Esophagus muscularis mucosa (tissue), 4 donors: ENCODE results near the gene CYSRT1. TPM values are rescaled to one million over a fixed set of nuclear protein-coding genes. Genes with fewer than 3 reads are reported as not detected.

ENCODE experiments used
- DNase-seq: peaks from one replicate; pipeline ENCODE4 v3.0.0-alpha.2; 2017; ENCODE audit errors: extremely low spot score
- H3K27ac ChIP-seq, 4 donors: fragments of 200-600 bp; sonication (generic); replicated peaks in 1 of 4; 1 replicate in 3 of 4; 2 replicates in 1 of 4; pipeline ENCODE4 v1.5.1; 2016 to 2019; ENCODE audit warnings: mild to moderate bottlenecking in 1 of 4
- H3K27me3 ChIP-seq, 4 donors: fragments of 200-600 bp; sonication (generic); one replicate each; pipeline versions ENCODE4 v1.5.1 to v1.6.0; 2016 to 2019
- H3K36me3 ChIP-seq, 4 donors: fragments of 200-600 bp; sonication (generic); one replicate each; pipeline ENCODE4 v1.5.1; 2016 to 2019
- H3K4me1 ChIP-seq, 4 donors: fragments of 200-600 bp; sonication (generic); one replicate each; pipeline ENCODE4 v1.5.1; 2016 to 2019
- H3K4me3 ChIP-seq, 4 donors: fragments of 200-600 bp; sonication (generic); 1 replicate in 2 of 4; 2 replicates in 2 of 4; pipeline ENCODE4 v1.5.1; 2016 to 2019; ENCODE audit warnings: mild to moderate bottlenecking in 4 of 4, moderate library complexity in 1 of 4
- H3K9me3 ChIP-seq, 4 donors: fragments of 200-600 bp; sonication (generic); 1 replicate in 3 of 4; 2 replicates in 1 of 4; pipeline ENCODE4 v1.5.1; 2016 to 2019
- EP300 ChIP-seq: sonication (generic); formaldehyde crosslinking; IDR thresholded peaks from one replicate; pipeline ENCODE4 v1.6.1; 2017; ENCODE audit warnings: antibody characterized with exemption
- POLR2A ChIP-seq: fragments of 450-650 bp; IDR thresholded peaks from one replicate; pipeline ENCODE4 v1.6.1; 2017; ENCODE audit warnings: antibody characterized with exemption, moderate library complexity, mild to moderate bottlenecking, low read depth
- POLR2AphosphoS5 ChIP-seq, 2 donors: sonication (generic); formaldehyde crosslinking; IDR thresholded peaks; one replicate each; pipeline ENCODE4 v1.6.1; 2017; ENCODE audit warnings: antibody characterized with exemption in 2 of 2
- WGBS: methylation state at CpG from one replicate; pipeline ENCODE4 v1.1.5; 2018; 5-methylcytosine and 5-hydroxymethylcytosine counted together
- intact Hi-C: fragments of 100-400 bp; cut with DNase I; formaldehyde crosslinking; loops from one replicate; pipeline ENCODE4 v1.15.1; 2023
- total RNA-seq, 4 donors: library from RNA; depleted of rRNA; stranded (reverse); fragments of >200 nt; gene quantifications; one replicate each; pipeline versions ENCODE4 v1.1.0 to v1.2.1, GENCODE V29; 2016
- TF ChIP-seq, protein P1 (sequence below), 3 experiments: fragments of 200-600 bp in 2 of 3; fragments of 450-650 bp in 1 of 3; sonication (generic) in 2 of 3; IDR thresholded peaks; one replicate each; pipeline ENCODE4 v1.5.1; 2017 to 2019; ENCODE audit warnings: antibody characterized with exemption in 3 of 3, mild to moderate bottlenecking in 2 of 3, moderate library complexity in 1 of 3

Gene CYSRT1
- total RNA-seq, 4 donors from 2014 or later, result 0.33 to 0.45 (median 0.40) TPM; not detected in 1

DNA sequence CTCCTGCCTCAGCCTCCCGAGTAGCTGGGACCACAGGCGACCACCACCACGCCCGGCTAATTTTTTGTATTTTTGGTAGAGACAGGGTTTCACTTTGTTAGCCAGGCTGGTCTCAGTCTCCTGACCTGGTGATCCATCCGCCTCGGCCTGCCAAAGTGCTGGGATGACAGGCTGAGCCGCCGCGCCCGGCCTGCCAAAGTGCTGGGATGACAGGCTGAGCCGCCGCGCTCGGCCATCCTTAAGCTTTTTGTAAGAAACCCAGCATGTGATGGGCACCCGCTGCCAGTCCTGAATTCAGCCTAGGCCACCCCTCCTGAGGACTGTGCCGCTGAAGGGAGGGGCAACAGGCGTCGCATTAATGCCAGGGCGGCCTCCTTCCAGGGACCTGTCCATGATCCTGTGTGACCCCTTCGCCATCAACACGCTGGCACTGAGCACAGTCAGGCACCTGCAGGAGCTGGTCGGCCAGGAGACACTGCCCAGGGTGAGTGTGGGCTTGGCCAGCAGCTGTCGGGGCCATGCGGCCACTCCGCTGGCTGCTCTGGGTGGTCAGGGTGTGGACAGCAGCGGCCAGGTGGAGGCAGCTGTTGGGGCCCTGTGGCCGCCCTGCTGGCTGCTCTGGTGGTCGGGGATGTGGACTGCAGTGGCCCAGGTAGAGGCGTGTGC lies 40.7 kb downstream of the CYSRT1 start:
- H3K4me1 ChIP-seq, result peaks cover 27 to 32% (median 30%) of the 10 kb centered on the region in 4 donors
- peaks cover 29 to 80% (median 54%) of the 10 kb centered on the region in 4 donors for H3K36me3 ChIP-seq
- intact Hi-C loops, result no loop called here
- WGBS, result 100% methylated on average over 4 of the region's 29 CpGs
- H3K9me3 ChIP-seq, result no peaks in the 10 kb centered on the region
- H3K4me3 ChIP-seq, result no peak overlapping the region
- no peak overlapping the region for H3K27ac ChIP-seq
- DNase-seq, result no peak
- TF ChIP-seq EP300, result no peak
- H3K27me3 ChIP-seq, result no peaks in the 10 kb centered on the region

DNA sequence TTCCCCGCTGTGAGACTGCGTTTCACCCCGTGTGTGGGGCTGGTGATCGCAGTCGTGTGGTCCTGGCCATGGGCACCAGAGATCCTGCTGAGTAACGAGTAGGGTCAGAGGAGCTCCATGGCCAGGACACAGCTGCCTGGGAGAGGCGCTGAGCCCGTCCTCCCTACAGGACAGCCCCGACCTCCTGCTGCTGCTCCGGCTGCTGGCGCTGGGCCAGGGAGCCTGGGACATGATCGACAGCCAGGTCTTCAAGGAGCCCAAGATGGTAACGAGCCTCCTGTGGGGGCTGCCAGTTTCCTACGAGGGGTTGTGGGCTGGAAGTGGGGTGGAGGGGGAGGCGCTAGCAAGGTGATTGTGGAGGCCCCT lies 41.2 kb downstream of the CYSRT1 start:
- Histone ChIP-seq H3K36me3 (peaks cover 29 to 81% (median 57%) of the 10 kb centered on the region in 4 donors), H3K4me3 (no peak overlapping the region), H3K9me3 (no peaks in the 10 kb centered on the region), H3K27me3 (peaks cover 0 to 3% (median 0%) of the 10 kb centered on the region in 4 donors), H3K27ac (no peak overlapping the region), H3K4me1 (peaks cover 27 to 35% (median 30%) of the 10 kb centered on the region in 4 donors)
- TF ChIP-seq POLR2A, result no peak
- TF ChIP-seq POLR2AphosphoS5 (IDR thresholded peaks at IDR 0.05), result no peak
- TF ChIP-seq, protein P1, sequence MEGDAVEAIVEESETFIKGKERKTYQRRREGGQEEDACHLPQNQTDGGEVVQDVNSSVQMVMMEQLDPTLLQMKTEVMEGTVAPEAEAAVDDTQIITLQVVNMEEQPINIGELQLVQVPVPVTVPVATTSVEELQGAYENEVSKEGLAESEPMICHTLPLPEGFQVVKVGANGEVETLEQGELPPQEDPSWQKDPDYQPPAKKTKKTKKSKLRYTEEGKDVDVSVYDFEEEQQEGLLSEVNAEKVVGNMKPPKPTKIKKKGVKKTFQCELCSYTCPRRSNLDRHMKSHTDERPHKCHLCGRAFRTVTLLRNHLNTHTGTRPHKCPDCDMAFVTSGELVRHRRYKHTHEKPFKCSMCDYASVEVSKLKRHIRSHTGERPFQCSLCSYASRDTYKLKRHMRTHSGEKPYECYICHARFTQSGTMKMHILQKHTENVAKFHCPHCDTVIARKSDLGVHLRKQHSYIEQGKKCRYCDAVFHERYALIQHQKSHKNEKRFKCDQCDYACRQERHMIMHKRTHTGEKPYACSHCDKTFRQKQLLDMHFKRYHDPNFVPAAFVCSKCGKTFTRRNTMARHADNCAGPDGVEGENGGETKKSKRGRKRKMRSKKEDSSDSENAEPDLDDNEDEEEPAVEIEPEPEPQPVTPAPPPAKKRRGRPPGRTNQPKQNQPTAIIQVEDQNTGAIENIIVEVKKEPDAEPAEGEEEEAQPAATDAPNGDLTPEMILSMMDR (IDR thresholded peaks at IDR 0.05), result no peak
- no peak for TF ChIP-seq EP300
- 70% methylated on average over 4 of the region's 15 CpGs for WGBS
- intact Hi-C loops, result no loop called here
- no peak for DNase-seq

DNA sequence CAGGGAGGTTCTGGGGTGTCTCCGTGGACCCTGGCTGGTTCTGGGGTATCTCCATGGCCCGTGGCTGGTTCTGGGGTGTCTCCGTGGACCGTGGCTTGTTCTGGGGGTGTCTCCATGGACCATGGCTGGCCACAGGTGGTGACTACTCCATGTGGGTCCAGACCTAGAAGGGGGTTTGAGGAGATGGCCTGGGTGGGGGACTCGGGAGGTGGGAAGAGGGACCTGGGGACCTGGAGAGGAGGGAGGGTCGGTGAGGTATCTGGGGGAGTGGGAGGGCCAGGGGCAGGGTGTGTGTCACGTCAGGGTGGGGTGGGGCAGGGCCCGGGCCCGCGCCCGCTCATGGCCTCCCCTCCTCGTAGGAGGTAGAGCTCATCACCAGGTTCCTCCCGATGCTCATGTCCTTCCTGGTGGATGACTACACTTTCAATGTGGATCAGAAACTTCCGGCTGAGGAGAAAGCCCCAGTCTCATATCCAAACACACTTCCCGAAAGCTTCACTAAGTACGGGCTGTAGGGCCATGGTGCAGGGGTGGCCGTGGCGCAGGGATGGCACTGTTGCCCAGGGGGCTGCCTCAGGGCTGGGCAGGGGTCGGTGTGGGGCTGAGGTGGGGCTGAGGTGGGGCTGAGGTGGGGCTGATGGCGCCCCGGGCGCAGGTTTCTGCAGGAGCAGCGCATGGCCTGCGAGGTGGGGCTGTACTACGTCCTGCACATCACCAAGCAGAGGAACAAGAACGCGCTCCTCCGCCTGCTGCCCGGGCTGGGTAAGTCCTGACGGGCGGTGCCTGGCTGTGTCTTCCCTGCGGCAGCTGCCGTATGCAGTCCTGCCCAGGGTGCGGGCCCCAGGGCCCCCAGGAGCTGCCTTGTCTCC lies 41.8 kb downstream of the CYSRT1 start:
- no peak for DNase-seq
- Histone ChIP-seq H3K36me3 (peaks cover 29 to 88% (median 63%) of the 10 kb centered on the region in 4 donors), H3K27ac (no peak overlapping the region), H3K4me3 (no peak overlapping the region), H3K9me3 (no peaks in the 10 kb centered on the region), H3K4me1 (peaks cover 26 to 42% (median 28%) of the 10 kb centered on the region in 4 donors), H3K27me3 (peaks cover 0 to 6% (median 0%) of the 10 kb centered on the region in 4 donors)
- intact Hi-C loops, result no loop called here
- 89% methylated on average over 26 of the region's 34 CpGs for WGBS
- TF ChIP-seq EP300, result no peak
- no peak for TF ChIP-seq POLR2A
- TF ChIP-seq POLR2AphosphoS5 (IDR thresholded peaks at IDR 0.05), result no peak
- TF ChIP-seq, protein P1 (IDR thresholded peaks at IDR 0.05), result no peak

DNA sequence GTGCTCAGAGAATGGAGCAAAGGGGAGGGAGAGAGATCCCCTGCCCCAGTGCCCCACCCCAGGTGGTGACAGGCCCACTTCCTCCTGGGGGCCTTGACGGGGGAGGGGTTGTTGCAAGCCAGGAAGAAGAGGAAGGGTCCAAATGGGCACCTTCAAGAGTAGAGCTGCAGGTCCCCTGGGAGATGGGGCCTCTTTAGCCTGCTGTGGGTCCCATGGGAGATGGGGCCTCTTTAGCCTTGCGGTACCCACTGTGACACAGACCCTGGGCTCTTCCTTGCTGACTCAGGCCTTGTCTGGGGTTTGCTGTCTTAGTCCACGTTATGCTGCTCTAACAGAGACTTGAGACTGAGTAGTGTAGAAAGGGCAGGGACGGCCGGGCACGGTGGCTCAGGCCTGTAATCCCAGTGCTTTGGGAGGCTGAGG lies 43.0 kb downstream of the CYSRT1 start:
- H3K9me3 ChIP-seq, result no peaks in the 10 kb centered on the region
- intact Hi-C loops, result no loop called here
- H3K27me3 ChIP-seq, result peaks cover 0 to 16% (median 0%) of the 10 kb centered on the region in 4 donors
- DNase-seq, result no peak
- H3K27ac ChIP-seq, result peak overlapping the region in 2 of 4 donors; percentile 11 to 62
- 93% methylated on average over 5 of the region's 6 CpGs for WGBS
- no peak overlapping the region for H3K4me3 ChIP-seq
- peaks cover 40 to 97% (median 72%) of the 10 kb centered on the region in 4 donors for H3K36me3 ChIP-seq
- TF ChIP-seq POLR2A, result no peak
- H3K4me1 ChIP-seq, result peaks cover 23 to 44% (median 24%) of the 10 kb centered on the region in 4 donors

DNA sequence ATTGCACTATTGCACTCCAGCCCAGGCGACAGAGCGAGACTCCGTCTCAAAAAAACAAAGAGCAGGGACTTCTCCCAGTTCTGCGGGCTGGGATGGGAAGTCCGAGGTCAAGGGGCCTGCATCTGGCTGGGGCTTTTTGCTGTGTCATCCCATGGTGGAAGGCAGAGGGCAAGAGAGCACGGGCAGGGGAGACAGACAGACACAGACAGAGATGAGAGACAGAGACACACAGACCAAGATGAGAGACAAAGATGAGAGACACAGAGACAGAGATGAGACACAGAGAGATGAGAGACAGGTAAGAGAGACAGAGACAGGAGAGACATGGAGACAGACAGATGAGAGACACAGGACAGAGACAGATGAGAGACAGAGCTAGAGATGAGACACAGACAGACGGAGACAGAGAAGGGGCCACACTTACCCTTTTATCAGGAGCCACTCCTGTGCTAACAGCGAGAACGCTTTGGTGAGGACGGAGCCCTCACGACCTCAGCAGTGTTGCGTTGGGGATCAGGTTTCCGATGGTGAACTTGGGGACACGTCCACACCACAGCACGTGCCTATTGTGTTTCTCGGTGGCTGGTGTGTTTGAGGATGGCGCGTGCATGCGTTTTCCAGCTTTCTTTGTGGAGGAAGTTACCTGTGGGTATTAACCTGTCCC lies 43.7 kb downstream of the CYSRT1 start:
- TF ChIP-seq, protein P1 (IDR thresholded peaks at IDR 0.05), result no peak
- TF ChIP-seq POLR2A, result no peak
- H3K4me1 ChIP-seq, result peaks cover 23 to 44% (median 24%) of the 10 kb centered on the region in 4 donors
- no peaks in the 10 kb centered on the region for H3K9me3 ChIP-seq
- peak overlapping the region in 1 of 4 donors; percentile 21 for H3K4me3 ChIP-seq
- H3K36me3 ChIP-seq, result peaks cover 39 to 97% (median 71%) of the 10 kb centered on the region in 4 donors
- WGBS, result 75% methylated on average over 18 of the region's 19 CpGs
- peaks cover 0 to 16% (median 0%) of the 10 kb centered on the region in 4 donors for H3K27me3 ChIP-seq
- peak overlapping the region; percentile 59 to 67 (median 62) for H3K27ac ChIP-seq
- DNase-seq, result no peak
- intact Hi-C loops, result no loop called here
